GM19397 (cell line): ENCODE results near the gene GALNT2.

Experiments used
- ATAC-seq: cut with Tn5 transposase; IDR thresholded peaks from one replicate; pipeline ENCODE4 v1.9.1; 2021; ENCODE audit warnings: mild to moderate bottlenecking, moderate library complexity; ENCODE audit not compliant: unreplicated experiment

The GALNT2 gene

GRCh38 chr1:230050973-230051735 is 15.9 kb upstream of the GALNT2 start:
- ATAC-seq, result no peak

DNA sequence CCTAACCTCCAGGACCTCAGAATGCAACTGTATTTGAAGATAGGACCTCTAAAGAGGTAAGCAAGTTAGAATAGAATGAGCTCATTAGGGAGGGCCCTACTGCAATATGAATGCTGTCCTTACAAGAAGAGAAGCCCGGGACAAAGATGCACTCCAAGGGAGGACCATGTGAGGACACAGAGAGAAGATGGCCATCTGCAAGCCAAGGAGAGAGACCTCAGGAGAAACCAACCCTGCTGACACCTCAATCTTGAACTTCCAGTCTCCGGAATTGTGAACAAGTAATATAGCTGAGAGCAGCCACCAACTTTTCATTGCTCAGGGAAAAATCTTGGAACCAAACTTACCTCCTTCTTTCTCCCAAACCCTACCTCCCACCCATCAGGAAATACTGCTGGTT is 15.0 kb upstream of the GALNT2 start:
- no peak for ATAC-seq

- ATAC-seq, result no peak
These were observed 14.4 kb upstream of the GALNT2 start for GRCh38 chr1:230052665-230053064.

DNA sequence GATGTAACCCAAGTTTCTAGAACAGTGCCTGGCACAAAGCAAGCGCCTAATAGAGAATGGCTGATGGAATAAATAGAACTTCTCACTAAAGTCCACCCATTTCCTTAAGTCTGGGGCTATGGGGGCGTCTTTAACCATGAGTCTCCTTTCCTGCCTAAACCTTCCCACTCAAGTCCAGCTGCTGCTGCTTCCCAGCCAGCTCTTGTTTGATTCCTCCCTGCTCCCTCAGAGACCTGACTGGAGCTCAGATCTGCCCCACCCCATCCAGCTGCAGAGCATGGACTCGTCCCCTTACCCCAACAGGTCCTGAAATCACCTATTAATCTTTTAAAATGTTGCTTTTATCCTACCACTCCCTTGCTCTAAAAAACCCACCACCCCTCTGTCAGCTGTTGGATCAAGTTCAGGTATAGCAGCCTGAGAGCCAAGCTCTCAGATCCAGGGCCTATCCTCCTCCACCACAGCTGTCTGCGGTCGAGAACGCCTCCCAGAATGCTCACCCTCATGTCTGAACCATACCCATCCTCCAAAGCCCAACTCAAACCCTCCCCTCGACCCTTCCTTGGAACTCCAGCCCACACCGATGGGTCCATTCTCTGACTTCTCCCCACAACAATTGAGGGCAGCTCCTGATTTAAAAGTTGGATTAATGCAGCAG is 12.8 kb upstream of the GALNT2 start:
- no peak for ATAC-seq

DNA sequence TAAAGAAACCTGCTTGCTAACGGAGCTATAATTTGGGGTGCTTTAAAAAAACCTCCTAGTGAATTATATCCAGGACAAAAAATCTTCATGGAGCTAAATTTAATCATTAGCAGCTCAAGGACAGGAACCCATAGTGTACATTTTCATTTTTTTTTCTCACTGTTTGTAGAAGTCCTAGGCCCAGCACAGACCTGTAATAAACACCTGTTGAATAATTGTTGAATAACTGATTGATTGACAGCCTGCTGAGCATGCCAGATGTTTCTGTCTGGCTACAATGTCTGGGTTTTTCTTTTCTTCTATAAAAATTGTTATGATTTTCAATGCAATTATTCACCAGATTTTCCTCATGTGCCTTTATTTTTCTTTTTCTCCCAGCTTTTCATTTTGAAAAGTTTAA is 10.9 kb upstream of the GALNT2 start:
- ATAC-seq, result no peak

GRCh38 chr1:230057100-230057499 is 9.9 kb upstream of the GALNT2 start:
- no peak for ATAC-seq

- no peak for ATAC-seq
These were observed 9.1 kb upstream of the GALNT2 start for GRCh38 chr1:230057681-230058565.

DNA sequence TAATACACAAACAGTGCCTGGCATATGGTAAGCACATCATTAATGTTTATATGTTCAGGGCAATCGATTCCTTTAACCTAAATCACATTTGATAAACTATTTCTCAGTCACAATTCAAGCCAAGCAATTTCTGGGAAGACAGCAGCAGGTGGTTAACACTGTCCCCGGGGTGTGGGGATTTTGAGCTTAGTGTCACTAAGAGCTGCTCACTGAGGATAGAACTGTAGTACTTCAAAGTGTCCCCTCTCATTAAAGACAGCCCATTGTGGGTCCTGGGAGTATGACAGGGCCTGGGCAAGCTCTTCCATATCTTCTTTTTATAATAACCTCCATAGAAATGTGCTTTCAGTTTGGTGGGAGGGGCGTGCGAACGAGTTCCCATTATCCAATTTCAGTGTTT is 8.4 kb upstream of the GALNT2 start:
- ATAC-seq, result no peak

DNA sequence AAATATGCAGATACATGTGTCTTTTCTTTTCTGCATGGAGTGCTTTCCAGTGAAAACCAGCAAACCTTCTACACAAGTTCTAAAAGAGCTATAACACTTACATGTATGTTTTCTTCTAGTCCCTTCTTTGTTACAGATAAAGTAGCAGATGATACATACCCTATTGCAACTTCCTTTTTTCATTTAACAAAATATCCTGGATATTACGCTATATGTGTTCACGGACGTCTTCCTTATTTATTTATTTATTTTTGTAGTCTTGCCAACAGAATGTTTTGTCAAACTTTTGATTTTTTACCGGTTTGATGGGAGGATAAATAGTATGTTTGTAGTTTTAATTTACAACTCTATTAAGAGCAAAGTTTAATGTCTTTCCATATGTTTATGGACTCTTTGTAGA is 5.2 kb upstream of the GALNT2 start:
- no peak for ATAC-seq

- ATAC-seq, result no peak
These were observed 4.5 kb upstream of the GALNT2 start for GRCh38 chr1:230062521-230062920.

GRCh38 chr1:230064283-230064682 is 2.8 kb upstream of the GALNT2 start:
- ATAC-seq, result no peak

GRCh38 chr1:230065161-230065560 is 1.9 kb upstream of the GALNT2 start:
- no peak for ATAC-seq

- no peak for ATAC-seq
These were observed 1.5 kb upstream of the GALNT2 start for GRCh38 chr1:230065571-230065970.

- no peak for ATAC-seq
These were observed 1.0 kb upstream of the GALNT2 start for GRCh38 chr1:230066031-230066430.

DNA sequence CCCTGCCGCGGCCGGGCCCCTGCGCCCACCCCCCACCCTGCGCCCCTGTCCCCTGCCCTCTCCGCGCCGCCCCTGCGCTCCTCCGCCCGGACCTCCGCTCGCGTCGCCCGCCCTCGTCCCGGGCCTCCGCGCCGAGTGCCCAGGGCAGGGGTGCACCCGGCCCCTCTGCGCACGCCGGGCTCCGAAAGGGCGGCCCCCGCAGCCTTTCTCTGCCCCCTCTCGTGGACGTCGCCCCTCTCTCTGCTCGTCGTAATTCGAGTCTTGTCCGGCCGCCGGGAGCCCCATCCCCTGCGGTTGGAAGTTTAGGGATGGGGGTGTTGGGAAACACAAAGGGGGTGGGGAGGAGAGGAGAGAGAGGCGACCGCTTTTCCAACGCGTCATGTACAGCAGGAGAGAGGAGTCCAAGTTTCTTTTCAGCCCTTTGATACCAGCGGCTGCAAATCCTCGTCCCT is 407 bp downstream of the GALNT2 start:
- peak; percentile 28 for ATAC-seq

GRCh38 chr1:230067871-230068620 is 1.0 kb downstream of the GALNT2 start:
- ATAC-seq, result no peak

DNA sequence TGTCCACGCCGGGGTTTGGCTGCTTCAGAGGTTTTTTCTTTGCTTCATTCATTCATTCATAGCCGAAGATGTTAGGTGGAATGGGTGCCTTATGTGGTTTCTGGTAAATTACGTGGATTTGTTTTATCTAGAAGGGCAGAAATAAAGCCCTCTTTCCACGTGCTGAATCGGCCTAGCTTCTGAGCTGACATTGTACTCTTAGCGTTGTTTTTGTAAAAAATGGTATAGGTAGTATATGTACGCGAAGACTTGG is 1.5 kb downstream of the GALNT2 start:
- no peak for ATAC-seq

- no peak for ATAC-seq
These were observed 2.1 kb downstream of the GALNT2 start for GRCh38 chr1:230068952-230069684.

- no peak for ATAC-seq
These were observed 2.8 kb downstream of the GALNT2 start for GRCh38 chr1:230069796-230070195.
